H1 (cell line): ENCODE measurements around the gene LPCAT3. TPM values are rescaled to one million over a fixed set of nuclear protein-coding genes. Genes with fewer than 3 reads are reported as not detected.

Experiments used
- CTCF ChIA-PET: fragments of 300-600 bp; sonication (Branson Sonifier 250); formaldehyde crosslinking; loops from one replicate; lab custom pipeline; 2021; ENCODE audit not compliant: partially characterized antibody; lab: Charles Lee
- POLR2A ChIA-PET: fragments of 300-600 bp; sonication (Branson Sonifier 250); formaldehyde crosslinking; loops from one replicate; lab custom pipeline; 2021; ENCODE audit warnings: inconsistent platforms; ENCODE audit not compliant: partially characterized antibody; lab: Charles Lee
- DNase-seq, 2 experiments: peaks; one replicate each; pipeline versions ENCODE4 v3.0.0 to v3.0.0-alpha.2; 2010 to 2022; ENCODE audit warnings: low spot score in 2 of 2, low read depth in 1 of 2, mixed read lengths in 1 of 2
- FAIRE-seq: peaks from 2 replicates; lab custom pipeline; 2011; peaks lifted over from hg19 to GRCh38; lab: Jason Lieb, UNC
- H2AFZ ChIP-seq: 2 replicates; pipeline ENCODE4 v1.8.1; 2012; ENCODE audit warnings: low read length, inconsistent platforms
- H2AK5ac ChIP-seq: 2 replicates; pipeline ENCODE4 v1.6.1; 2013; ENCODE audit warnings: low read depth, low read length
- H2BK120ac ChIP-seq: replicated peaks from 2 replicates; pipeline ENCODE3; 2013; ENCODE audit warnings: low read depth, low read length, inconsistent platforms
- H2BK12ac ChIP-seq: 2 replicates; pipeline ENCODE4 v1.6.1; 2013; ENCODE audit warnings: low read depth, low read length
- H2BK15ac ChIP-seq: 2 replicates; pipeline ENCODE4 v1.6.1; 2013; ENCODE audit warnings: low read length
- H2BK20ac ChIP-seq: 2 replicates; pipeline ENCODE4 v1.6.1; 2013; ENCODE audit warnings: low read length
- H2BK5ac ChIP-seq: 2 replicates; pipeline ENCODE4 v1.6.1; 2013; ENCODE audit warnings: low read depth, low read length
- H3K14ac ChIP-seq: 2 replicates; pipeline ENCODE4 v1.6.1; 2013; ENCODE audit warnings: inconsistent platforms; ENCODE audit not compliant: insufficient read length
- H3K18ac ChIP-seq: 2 replicates; pipeline ENCODE4 v1.6.1; 2013; ENCODE audit warnings: low read length; ENCODE audit errors: extremely low read depth
- H3K23ac ChIP-seq: 2 replicates; pipeline ENCODE4 v1.6.1; 2013; ENCODE audit warnings: inconsistent platforms; ENCODE audit not compliant: insufficient read length
- H3K23me2 ChIP-seq: 2 replicates; pipeline ENCODE4 v1.6.1; 2013; ENCODE audit warnings: low read depth, low read length
- H3K27ac ChIP-seq: 2 replicates; pipeline ENCODE4 v1.6.1; 2011; ENCODE audit warnings: low read depth, low read length, inconsistent platforms
- H3K27me3 ChIP-seq, 4 experiments: replicated peaks in 1 of 4; 1 replicate in 1 of 4; 2 replicates in 3 of 4; pipeline versions ENCODE4 v1.6.1 to v1.8.1; 2011 to 2013; ENCODE audit warnings: low read length in 3 of 4, mild to moderate bottlenecking in 3 of 4, inconsistent platforms in 2 of 4, mixed read lengths in 2 of 4, moderate library complexity in 1 of 4; ENCODE audit not compliant: control insufficient read depth in 3 of 4, insufficient read depth in 3 of 4; ENCODE audit errors: extremely low read depth in 1 of 4
- H3K36me3 ChIP-seq, 4 experiments: 2 replicates each; pipeline versions ENCODE4 v1.6.1 to v1.8.1; 2011 to 2013; ENCODE audit warnings: mild to moderate bottlenecking in 4 of 4, low read length in 3 of 4, moderate library complexity in 2 of 4, control low read depth in 1 of 4, inconsistent platforms in 1 of 4; ENCODE audit not compliant: insufficient read depth in 4 of 4, control insufficient read depth in 2 of 4
- H3K4ac ChIP-seq: replicated peaks from 2 replicates; pipeline ENCODE3; 2013; ENCODE audit warnings: low read length, low read depth, mixed read lengths, inconsistent platforms; ENCODE audit not compliant: insufficient read length
- H3K4me1 ChIP-seq, 4 experiments: replicated peaks in 1 of 4; 1 replicate in 1 of 4; 2 replicates in 3 of 4; pipeline versions ENCODE4 v1.6.1 to v1.8.1; 2011 to 2013; ENCODE audit warnings: low read length in 3 of 4, inconsistent platforms in 2 of 4, mixed read lengths in 1 of 4; ENCODE audit not compliant: insufficient read depth in 4 of 4, control insufficient read depth in 3 of 4
- H3K4me2 ChIP-seq, 2 experiments: 2 replicates each; pipeline versions ENCODE4 v1.6.1 to v1.8.1; 2011 to 2013; ENCODE audit warnings: low read depth in 2 of 2, low read length in 2 of 2, control low read depth in 1 of 2, inconsistent platforms in 1 of 2, mild to moderate bottlenecking in 1 of 2; ENCODE audit not compliant: insufficient read depth in 1 of 2
- H3K4me3 ChIP-seq, 4 experiments: fragments of 200-600, 300-600 bp in 1 of 4; sonication (generic), shearing (Covaris generic), sonication (Bioruptor Twin) in 1 of 4; 2 replicates each; pipeline versions ENCODE4 v1.5.1 to v1.8.1; 2011 to 2016; ENCODE audit warnings: low read length in 4 of 4, low read depth in 3 of 4, control low read depth in 2 of 4, inconsistent platforms in 2 of 4, mild to moderate bottlenecking in 2 of 4, mixed read lengths in 1 of 4, moderate library complexity in 1 of 4; ENCODE audit not compliant: insufficient read depth in 2 of 4; ENCODE audit errors: extremely low read depth in 1 of 4
- H3K56ac ChIP-seq: replicated peaks from 2 replicates; pipeline ENCODE3; 2013; ENCODE audit warnings: low read depth, mild to moderate bottlenecking, mixed read lengths, low read length, inconsistent platforms; ENCODE audit not compliant: insufficient read length
- H3K79me1 ChIP-seq: 2 replicates; pipeline ENCODE4 v1.6.1; 2013; ENCODE audit warnings: low read depth, low read length, control low read depth
- H3K79me2 ChIP-seq, 2 experiments: 2 replicates each; pipeline versions ENCODE4 v1.6.1 to v1.8.1; 2012 to 2013; ENCODE audit warnings: low read length in 2 of 2, mild to moderate bottlenecking in 2 of 2, inconsistent platforms in 1 of 2; ENCODE audit not compliant: insufficient read depth in 2 of 2, control insufficient read depth in 1 of 2
- H3K9ac ChIP-seq, 4 experiments: replicated peaks in 1 of 4; 1 replicate in 1 of 4; 2 replicates in 3 of 4; pipeline versions ENCODE4 v1.6.1 to v1.8.1; 2011 to 2013; ENCODE audit warnings: low read depth in 3 of 4, low read length in 3 of 4, control low read depth in 2 of 4, mild to moderate bottlenecking in 2 of 4, moderate library complexity in 2 of 4, inconsistent platforms in 1 of 4; ENCODE audit errors: extremely low read depth in 1 of 4
- H3K9me3 ChIP-seq, 2 experiments: 2 replicates each; pipeline versions ENCODE4 v1.6.1 to v1.8.1; 2012 to 2013; ENCODE audit warnings: mild to moderate bottlenecking in 2 of 2, moderate library complexity in 2 of 2, control low read depth in 1 of 2, inconsistent platforms in 1 of 2, low read depth in 1 of 2, low read length in 1 of 2, mixed read lengths in 1 of 2; ENCODE audit not compliant: insufficient read depth in 2 of 2
- H4K20me1 ChIP-seq, 2 experiments: replicated peaks in 1 of 2; 2 replicates each; pipeline versions ENCODE3 to v1.8.1; 2011 to 2013; ENCODE audit warnings: inconsistent platforms in 2 of 2, low read length in 2 of 2, mild to moderate bottlenecking in 1 of 2; ENCODE audit not compliant: insufficient read depth in 2 of 2, control insufficient read depth in 1 of 2
- H4K5ac ChIP-seq: 2 replicates; pipeline ENCODE4 v1.6.1; 2013; ENCODE audit warnings: low read length, low read depth, mixed read lengths, inconsistent platforms; ENCODE audit not compliant: insufficient read length
- H4K8ac ChIP-seq: 2 replicates; pipeline ENCODE4 v1.8.0; 2013; ENCODE audit warnings: mild to moderate bottlenecking, moderate library complexity, low read length, inconsistent platforms; ENCODE audit not compliant: insufficient read depth; ENCODE audit errors: extremely low read depth
- H4K91ac ChIP-seq: replicated peaks from 2 replicates; pipeline ENCODE3; 2013; ENCODE audit warnings: low read length, mixed read lengths, inconsistent platforms; ENCODE audit not compliant: insufficient read length
- ASH2L ChIP-seq: fragments of 200-600, 300-600 bp; sonication (generic); IDR thresholded peaks from one replicate; pipeline ENCODE4 v1.7.1; 2017; ENCODE audit warnings: low read length
- HDAC2 ChIP-seq, 2 experiments: fragments of 300-600 bp in 1 of 2; sonication (generic) in 1 of 2; IDR thresholded peaks; 2 replicates each; pipeline ENCODE4 v1.6.1; 2011 to 2012; ENCODE audit warnings: low read depth in 2 of 2, low read length in 2 of 2, mild to moderate bottlenecking in 2 of 2, moderate library complexity in 2 of 2, borderline replicate concordance in 1 of 2, inconsistent platforms in 1 of 2
- WGBS, 2 experiments: shearing (Covaris generic) in 1 of 2; methylation state at CpG; one replicate each; pipeline versions ENCODE4 v1.1.6 to v1.1.7; 2013 to 2015; ENCODE audit warnings: low lambda C conversion rate in 2 of 2, mixed read lengths in 2 of 2, inconsistent platforms in 1 of 2, low coverage in 1 of 2, missing lambda C conversion rate in 1 of 2; ENCODE audit not compliant: insufficient replicate concordance in 2 of 2, insufficient coverage in 1 of 2, insufficient read length in 1 of 2; ENCODE audit errors: extremely low coverage in 1 of 2, missing lambda C conversion rate in 1 of 2; 5-methylcytosine and 5-hydroxymethylcytosine counted together
- polyA plus RNA-seq, 7 experiments: library from polyadenylated mRNA; depleted of rRNA in 3 of 7; stranded (reverse) in 5 of 7; unstranded in 2 of 7; fragments of >200 nt in 5 of 7; fragments of 200-250 nt in 2 of 7; gene quantifications; 1 replicate in 5 of 7; 2 replicates in 1 of 7; 4 replicates in 1 of 7; pipeline versions ENCODE4 v1.2.1 to v1.2.3, GENCODE V29; 2011 to 2013; ENCODE audit warnings: missing spikeins in 2 of 7, mixed read lengths in 2 of 7
- total RNA-seq: library from RNA; stranded (reverse); fragmentation: NEBNext Ultra II Directional; extraction: Animal tissue kit (Norgen Biotek cat#: 25700); gene quantifications from 2 replicates; pipeline ENCODE4 v1.2.1, GENCODE V29; 2021

The LPCAT3 gene
- total and polyA plus RNA-seq, 2 of the 8 experiments (the other 6 are each of a cell fraction or from before 2014, with no cell fraction given): 55.8 to 70.4 TPM

DNA sequence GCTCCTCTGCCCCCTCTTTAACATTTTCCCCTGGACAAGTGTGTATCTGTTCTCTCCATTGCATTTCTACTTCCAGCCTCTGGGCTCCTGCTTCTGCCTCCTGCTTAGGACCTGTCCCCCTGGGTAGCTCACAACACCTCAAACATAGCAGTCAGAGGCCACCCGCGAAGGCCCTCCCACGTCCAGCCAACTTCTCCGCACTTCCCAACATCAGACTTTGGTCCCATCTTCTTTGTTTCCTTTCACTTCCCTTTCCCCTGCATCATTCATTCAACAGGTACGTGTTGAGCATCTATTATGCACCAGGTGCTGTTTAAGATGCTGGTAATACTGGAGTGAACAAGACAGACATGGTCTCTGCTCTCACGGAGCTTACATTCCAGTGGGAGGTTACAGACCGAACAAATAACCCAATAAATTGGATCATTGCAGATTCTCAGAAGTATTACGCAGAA lies 71.3 kb downstream of the LPCAT3 start:
- Histone ChIP-seq H2AFZ (no peak overlapping the region), H3K79me1 (peaks cover 5% of the 10 kb centered on the region), H3K27ac (peak overlapping the region; percentile 39; the same call in 1 of the 2 replicates), H2BK15ac (no peak overlapping the region; the same call in 1 of the 2 replicates), H3K18ac (peak overlapping the region; percentile 62), H3K4ac (peak overlapping the region; percentile 4), H4K91ac (no peak overlapping the region), H2BK20ac (no peak overlapping the region; the same call in 1 of the 2 replicates), H3K4me3 (peak overlapping the region; percentile 47 to 68 (median 50)), H4K8ac (no peak overlapping the region), H3K4me2 (peak overlapping the region; percentile 56 to 84), H3K14ac (no peak overlapping the region), H3K9ac (peak overlapping the region in 3 of 4 experiments; percentile 2 to 43 (median 8); a peak in 2 of 7 replicates), H3K79me2 (no peaks in the 10 kb centered on the region; a peak in 1 of 4 replicates), H2AK5ac (no peak overlapping the region), H2BK5ac (0 out of 2 replicates have a peak overlapping the region, but pooled peaks have one; percentile 22), H3K23ac (no peak overlapping the region), H2BK12ac (no peak overlapping the region; the same call in 1 of the 2 replicates), H3K9me3 (no peaks in the 10 kb centered on the region), H3K27me3 (no peaks in the 10 kb centered on the region), H4K5ac (no peak overlapping the region), H3K36me3 (no peaks in the 10 kb centered on the region), H3K56ac (no peak overlapping the region), H2BK120ac (no peak overlapping the region), H4K20me1 (no peaks in the 10 kb centered on the region), H3K4me1 (peaks cover 6 to 27% (median 14%) of the 10 kb centered on the region in 4 experiments), H3K23me2 (peaks cover 11% of the 10 kb centered on the region)
- DNase-seq: no peak
- ChIA-PET POLR2A (interaction anchor here (1.5 to 44.0 kb wide), 7 partner anchors 22 to 166 kb away, joined by 4 to 1596 read pairs (median 27); partner anchors contain the start of genes ATN1, C1RL, CDCA3 and EMG1), CTCF (interaction anchor here (1.0 to 20.2 kb wide), 12 partner anchors 11 to 198 kb away, joined by 3 to 277 read pairs (median 7); partner anchors contain the start of genes ATN1, C1RL, SPSB2 and TPI1)
- WGBS, 2 experiments: 63% methylated on average over 8 of the region's 8 CpGs; no CpG with 5 or more reads in 1 of the 2 experiments
- FAIRE-seq: no peak
- TF ChIP-seq HDAC2 (IDR thresholded peaks at IDR 0.05; ENCODE audit: borderline replicate concordance in 1 of 2, low read depth in 2 of 2, low read length in 2 of 2) (no peak), ASH2L (peak; percentile 8)
